LNCAP (cell line): Measurements from ENCODE around the gene ABHD11.
A peak's percentile ranks its signal among the peaks of the same experiment; 100 is the strongest.

Source experiments
- CTCF ChIP-seq: fragments of 450-650 bp; IDR thresholded peaks from 2 replicates; pipeline ENCODE4 v1.5.1; 2017; ENCODE audit warnings: mild to moderate bottlenecking

The ABHD11 gene

DNA sequence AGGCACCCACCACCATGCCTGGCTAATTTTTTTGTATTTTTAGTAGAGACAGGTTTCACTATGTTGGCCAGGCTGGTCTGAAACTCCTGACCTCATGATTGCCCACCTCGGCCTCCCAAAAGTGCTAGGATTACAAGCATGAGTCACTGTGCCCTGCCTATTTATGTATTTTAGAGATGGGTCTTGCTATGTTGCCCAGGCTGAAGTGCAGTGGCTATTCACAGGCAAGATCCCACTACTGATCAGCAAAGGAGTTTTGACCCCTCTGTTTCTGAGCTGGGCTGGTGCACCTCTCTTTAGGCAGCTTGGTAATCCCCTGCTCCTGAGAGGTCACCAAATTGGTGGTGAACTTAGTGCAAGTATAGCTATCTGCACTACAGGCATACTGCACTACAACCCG, 6.2 kb downstream of the ABHD11 start:
- no peak for TF ChIP-seq CTCF

DNA sequence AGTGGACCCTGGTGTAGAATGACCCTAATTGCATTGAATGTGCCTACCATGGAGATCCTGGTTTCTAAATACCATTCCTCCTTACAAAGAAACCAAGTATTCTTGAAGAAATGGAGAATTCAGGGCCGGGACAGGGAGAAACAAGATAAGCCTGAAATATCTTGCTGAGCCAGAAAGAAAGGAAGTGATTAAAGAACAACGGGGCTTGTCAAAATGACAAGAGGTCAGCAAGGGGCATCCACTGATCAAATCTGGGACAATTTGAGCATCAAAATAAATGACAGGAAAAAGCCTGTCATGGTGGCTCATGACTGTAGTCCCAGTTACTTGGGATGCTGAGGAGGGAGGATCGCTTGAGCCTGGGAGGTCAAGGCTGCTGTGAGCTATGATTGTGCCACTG, 8.1 kb downstream of the ABHD11 start:
- no peak for TF ChIP-seq CTCF

DNA sequence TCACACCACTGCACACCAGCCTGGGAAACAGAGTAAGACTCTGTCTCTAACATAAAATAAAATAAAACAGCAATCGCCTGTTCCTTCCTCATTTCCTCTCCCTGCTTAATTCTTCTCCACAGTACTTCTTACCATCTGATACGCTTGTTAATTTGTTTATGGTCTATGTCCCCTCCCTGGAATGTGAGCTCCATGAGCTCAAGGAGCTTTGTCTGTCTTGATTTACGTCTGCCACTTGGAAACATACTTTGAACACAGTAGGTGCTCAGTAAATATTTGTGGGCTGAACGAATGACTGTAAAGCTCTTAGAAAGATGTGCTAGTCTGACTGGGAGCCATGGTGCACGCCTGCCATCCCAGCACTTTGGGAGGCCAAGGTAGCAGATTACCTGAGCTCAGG, 10.1 kb downstream of the ABHD11 start:
- no peak for TF ChIP-seq CTCF

DNA sequence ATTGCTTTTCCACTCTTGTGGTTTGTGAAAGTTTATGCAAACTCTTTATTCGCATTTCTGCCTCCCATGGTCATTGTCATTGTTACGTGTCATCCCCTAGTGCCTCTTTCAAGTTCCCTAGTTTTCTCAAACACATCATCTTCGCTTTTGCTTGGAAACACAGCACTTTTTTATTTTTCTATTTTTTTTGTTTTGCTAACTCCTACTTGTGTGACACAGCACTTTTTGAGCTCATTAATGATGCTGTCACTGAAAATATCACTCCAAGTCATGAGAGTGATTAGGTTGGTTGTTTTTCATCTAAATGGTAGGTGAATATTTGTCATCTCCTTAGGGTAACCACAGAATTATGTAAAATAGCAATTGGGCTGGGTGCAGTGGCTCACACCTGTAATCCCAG, 10.7 kb downstream of the ABHD11 start:
- no peak for TF ChIP-seq CTCF

DNA sequence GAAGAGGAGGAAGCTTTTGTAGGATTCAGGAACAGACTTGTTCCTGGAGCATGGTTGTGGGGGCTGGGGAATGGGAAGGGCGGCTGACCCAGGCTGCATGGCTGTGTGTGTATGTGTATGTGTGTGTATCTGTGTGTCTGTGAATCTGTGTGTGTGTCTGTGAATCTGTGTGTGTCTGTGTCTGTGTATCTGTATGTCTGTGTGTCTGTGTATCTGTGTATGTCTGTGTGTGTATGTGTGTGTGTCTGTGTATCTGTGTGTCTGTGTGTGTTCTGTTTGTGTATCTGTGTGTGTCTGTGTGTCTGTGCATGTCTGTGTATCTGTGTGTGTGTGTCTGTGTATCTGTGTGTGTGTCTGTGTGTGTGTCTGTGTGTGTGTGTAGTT, 12.5 kb downstream of the ABHD11 start:
- TF ChIP-seq CTCF, result peak; percentile 33; the same call in 1 of the 2 replicates

- TF ChIP-seq CTCF, result no peak
Measured at GRCh38 chr7:73723813-73724212, 14.8 kb downstream of the ABHD11 start.

DNA sequence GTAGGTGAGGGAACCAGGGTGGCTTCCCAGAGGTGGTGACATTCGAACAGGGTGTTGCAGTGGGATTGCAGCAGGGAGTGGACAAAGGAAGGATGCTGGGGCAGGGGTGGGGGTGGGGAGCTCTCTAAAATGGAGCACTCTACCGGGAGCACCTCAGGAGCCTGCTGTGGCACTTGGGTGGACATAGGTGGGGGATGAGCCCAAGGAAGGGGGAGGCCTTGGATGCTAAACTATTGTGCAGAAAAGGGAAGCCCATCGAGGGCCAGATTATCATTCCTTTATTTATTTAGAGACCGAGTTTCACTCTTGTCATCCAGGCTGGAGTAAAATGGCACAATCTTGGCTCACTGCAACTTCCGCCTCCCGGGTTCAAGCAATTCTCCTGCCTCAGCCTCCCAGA, 15.8 kb downstream of the ABHD11 start:
- TF ChIP-seq CTCF, result no peak

GRCh38 chr7:73721377-73721817, 17.2 kb downstream of the ABHD11 start:
- TF ChIP-seq CTCF, result no peak
